GM19438 (cell line): ENCODE results near the gene YWHAH.

Experiments
- ATAC-seq: cut with Tn5 transposase; IDR thresholded peaks from one replicate; pipeline ENCODE4 v1.9.1; 2021; ENCODE audit warnings: low read depth; ENCODE audit not compliant: unreplicated experiment

Gene YWHAH

DNA sequence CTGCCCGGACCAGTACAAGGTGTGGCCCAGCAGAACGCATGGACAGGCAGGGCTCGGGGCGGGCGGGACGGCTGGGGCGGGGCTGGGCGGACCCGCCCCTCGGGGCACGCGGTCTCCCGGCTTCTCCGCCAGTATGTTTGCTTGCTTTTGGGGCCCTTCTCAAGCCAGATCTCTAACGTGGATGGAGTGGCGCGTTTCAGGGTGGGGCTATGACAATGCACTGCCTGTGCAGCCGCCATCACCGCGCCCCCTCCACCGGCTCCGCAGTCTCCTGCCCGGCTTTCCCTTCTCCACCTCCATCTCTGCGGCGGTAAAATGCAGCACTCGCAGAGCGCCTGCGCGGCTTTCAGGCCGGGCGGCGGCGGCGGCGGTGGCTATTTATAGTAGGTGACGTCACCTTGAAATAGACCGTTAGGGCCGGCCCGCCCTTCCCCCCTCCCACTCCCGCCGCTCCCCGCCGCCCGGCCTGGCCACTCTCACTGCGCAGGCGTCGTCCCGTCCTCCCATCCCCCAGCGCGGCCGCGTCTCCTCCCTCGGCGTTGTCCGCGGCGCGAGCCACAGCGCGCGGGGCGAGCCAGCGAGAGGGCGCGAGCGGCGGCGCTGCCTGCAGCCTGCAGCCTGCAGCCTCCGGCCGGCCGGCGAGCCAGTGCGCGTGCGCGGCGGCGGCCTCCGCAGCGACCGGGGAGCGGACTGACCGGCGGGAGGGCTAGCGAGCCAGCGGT is at the start of gene YWHAH:
Gene YWHAH (plus strand): TSS at position 558 of the 722 bp plus-strand sequence. CDS start 199 bp downstream, outside the sequence.
- ATAC-seq = peak; percentile 56

- no peak for ATAC-seq
These were observed 48.8 kb upstream of the YWHAH start for GRCh38 chr22:31895411-31896123.

DNA sequence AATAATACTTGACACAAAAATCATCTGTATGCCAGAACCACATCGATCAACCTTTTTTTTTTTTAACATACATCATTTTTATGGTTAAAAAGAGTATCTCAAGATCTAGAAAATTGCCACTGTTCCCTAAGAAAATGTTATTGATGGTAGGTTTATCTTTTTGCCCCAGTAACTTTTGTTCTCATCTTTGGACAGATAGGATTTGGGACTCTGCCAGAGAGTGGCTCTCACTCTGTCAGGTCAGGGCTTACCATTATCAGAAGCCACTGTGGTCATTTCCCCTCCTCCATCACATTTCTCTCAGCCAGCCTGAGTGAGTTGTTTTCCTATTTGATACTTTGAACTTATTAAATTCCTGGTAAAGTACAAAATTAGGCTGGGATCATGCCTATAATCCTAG is 47.9 kb upstream of the YWHAH start:
- no peak for ATAC-seq

DNA sequence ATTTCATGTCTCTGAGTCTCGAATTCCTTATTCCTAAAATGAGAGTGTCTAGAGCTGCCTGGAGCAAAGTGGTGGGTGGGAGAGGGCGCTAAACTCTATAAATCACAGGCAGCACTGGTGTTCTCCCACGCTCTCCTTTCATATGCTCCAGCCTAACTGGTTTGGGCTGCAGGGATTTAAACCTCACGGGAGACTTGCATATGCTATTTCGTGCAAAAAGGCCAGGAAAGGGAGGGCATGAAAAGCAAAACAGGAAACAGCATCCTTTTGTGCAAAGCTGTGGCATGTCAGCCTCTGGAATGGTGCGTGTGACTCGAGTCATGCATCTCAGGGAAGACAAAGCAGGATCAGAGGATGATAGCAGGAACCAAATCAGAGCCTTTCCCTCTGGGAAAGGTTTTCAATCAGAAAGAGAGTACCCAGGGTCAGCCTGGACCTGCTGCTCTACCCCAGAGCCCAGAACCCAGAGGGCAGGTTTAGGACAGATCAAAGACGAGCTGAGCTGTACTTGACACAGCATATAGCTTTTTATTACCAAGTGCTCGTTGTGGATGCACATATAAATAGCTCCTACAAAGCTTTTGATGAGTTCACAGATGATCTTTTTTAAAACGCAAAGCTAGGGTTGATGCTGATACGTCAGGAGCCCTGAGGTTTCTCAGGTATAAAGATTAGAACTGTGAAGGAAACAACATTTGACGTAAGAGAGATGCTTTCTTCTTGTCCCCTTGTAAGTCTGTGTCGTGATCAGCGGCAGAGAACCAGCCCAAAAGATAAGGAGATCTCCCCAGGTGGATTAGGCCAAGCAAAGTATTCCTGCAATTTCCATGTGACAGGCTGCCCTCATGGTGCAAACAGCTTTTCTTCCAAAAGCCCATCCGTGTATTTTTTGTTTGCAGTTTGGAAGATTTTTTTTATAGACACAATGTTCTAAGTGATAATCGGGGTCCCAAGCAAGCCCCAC is 46.2 kb upstream of the YWHAH start:
- ATAC-seq = no peak

GRCh38 chr22:31898926-31899325 is 45.4 kb upstream of the YWHAH start:
- no peak for ATAC-seq

- ATAC-seq = no peak
These were observed 44.7 kb upstream of the YWHAH start for GRCh38 chr22:31899669-31900068.

DNA sequence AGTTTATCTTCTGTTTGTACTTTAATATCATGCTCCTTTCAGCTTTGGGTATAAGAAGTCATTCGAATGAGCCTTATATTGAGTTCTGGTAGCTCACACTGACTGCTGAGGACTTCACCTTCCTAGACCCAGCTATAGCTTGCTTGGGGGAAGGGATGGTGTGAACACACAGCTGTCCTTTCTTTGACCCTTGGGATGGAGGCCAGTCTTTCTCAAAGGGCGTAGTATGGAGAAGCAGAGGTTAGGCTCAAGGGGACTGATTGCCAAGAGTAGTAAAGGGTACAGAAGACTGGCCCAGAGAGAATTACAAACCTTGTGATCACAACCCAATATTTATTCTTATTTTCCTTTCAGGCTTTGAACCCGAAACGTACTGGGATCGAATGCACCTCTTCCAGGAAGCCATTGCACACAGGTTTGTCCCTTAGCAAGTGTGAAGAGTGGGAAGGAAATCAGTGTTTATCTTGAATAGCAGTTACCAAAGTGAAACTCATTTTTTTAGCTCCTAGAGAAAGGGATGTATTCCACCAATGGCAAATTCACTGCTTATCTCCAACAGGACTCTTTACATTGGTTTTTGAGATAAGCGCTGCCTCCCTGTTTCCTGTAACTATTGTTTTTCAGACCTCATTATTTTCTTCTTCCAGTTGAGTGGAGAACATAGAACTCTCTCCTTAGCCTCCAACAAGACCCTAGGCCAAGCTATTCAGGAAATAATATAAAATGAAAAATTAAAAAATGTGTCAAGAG is 42.8 kb upstream of the YWHAH start:
- no peak for ATAC-seq

- ATAC-seq = no peak
These were observed 39.7 kb upstream of the YWHAH start for GRCh38 chr22:31904651-31905050.

GRCh38 chr22:31905356-31905755 is 39.0 kb upstream of the YWHAH start:
- no peak for ATAC-seq

GRCh38 chr22:31906086-31906485 is 38.2 kb upstream of the YWHAH start:
- ATAC-seq = no peak

DNA sequence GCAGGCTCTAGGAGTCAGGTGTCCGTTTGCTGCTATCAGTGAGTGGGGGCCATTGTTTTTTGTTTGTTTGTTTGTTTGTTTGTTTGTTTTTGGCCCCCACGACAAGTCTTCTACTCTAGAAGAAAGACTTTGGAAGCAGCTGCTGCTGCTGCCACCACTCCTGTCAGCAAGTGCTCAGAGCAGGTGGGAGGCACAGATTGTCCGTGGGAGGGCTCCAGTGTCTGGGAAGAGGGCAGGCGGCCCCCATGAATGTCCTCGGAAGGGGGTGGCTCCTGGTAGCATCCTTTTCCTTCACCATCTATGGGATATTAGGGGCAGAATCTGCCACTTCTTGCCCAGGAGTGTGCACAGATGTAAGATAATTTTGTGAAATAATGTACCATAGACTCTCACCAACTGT is 37.8 kb upstream of the YWHAH start:
- ATAC-seq = no peak

DNA sequence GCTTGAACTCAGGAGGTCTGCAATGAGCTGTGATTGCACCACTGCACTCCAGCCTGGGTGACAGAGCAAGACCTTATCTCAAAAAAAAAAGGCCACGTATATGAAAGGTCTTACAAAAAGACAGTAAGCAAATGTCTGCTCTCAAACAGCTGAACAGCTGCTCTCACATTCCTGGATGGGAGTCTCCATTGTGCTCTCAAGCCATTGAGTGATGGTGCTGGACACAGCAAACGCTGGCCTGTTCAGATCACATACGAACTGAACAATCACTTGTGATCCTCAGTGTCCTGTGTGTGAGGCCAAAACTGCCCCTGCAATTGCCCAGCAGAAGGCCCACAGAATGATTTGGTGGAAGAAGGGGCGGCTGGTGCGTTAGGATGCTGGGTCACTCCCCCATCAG is 34.4 kb upstream of the YWHAH start:
- no peak for ATAC-seq

- no peak for ATAC-seq
These were observed 32.5 kb upstream of the YWHAH start for GRCh38 chr22:31911565-31912406.

- no peak for ATAC-seq
These were observed 32.0 kb upstream of the YWHAH start for GRCh38 chr22:31912407-31912743.

- no peak for ATAC-seq
These were observed 28.7 kb upstream of the YWHAH start for GRCh38 chr22:31915586-31915985.

GRCh38 chr22:31917227-31917921 is 27.0 kb upstream of the YWHAH start:
- peak; percentile 72 for ATAC-seq

DNA sequence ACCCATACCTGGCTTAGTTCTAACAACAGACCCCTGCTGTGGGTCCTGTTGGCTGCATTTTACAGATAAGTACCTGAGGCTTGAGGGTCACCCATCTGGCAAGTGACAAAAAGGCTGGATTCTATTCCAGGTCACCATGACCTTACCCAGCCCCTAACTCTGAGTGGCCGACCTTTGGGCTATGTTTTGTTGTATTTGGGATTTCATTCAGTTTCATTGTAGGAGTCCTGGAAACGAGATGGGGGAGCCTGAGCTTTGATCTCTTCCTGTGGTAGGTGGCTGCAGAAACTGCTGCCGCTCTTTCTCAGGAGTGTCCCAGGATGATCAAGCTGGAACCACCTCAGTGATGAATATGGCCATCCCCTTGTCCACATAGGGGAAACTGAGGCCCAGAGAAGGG is 24.6 kb upstream of the YWHAH start:
- no peak for ATAC-seq

DNA sequence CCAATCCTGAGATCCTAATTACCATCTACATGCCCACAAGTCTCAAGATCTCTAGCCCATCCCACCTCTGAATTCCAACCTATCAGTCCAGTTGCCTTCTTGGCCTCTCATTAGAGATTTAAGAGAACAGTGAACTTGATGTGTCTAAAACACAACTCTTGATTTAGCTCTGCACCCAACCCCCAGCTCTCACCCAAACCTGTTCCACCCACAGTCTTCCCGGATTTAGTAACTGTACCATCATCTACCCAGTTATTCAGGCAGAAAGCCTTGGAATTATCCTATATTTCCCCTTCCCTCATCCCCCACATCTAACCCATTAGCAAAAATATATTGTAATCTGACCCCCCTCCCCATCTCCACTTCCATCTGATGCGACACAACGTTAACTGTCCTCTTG is 24.0 kb upstream of the YWHAH start:
- no peak for ATAC-seq

DNA sequence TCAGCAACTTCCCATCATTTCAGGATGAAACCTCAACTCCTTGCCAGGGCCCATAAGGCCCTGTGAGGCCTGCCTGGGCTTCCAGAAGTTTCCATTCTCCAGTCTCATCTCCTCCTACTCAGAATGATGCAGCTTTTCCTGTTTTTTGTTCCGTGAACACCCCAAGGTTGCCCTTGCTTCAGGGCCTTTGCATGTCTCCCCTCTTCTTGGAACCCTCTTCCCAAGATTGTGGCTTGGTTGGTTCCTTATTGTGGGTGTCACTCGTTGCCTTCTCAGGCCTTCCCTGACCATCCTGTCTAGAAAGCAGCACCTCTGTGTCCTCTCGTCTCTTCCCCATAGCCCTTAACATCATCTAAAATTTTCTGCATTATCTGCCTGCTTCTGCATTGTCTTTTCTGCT is 23.2 kb upstream of the YWHAH start:
- no peak for ATAC-seq
